C4-2B (cell line): Measurements from ENCODE around the gene TRIM62.

Experiments
- H3K27ac ChIP-seq: fragments of 450-650 bp; 2 replicates; pipeline ENCODE4 v1.5.1; 2017
- ZFX ChIP-seq: fragments of 450-650 bp; IDR thresholded peaks from 2 replicates; pipeline ENCODE4 v1.6.1; 2017
- TF ChIP-seq, protein P1 (sequence below): fragments of 450-650 bp; conservative IDR thresholded peaks from 2 replicates; pipeline ENCODE4 v1.5.1; 2017; ENCODE audit warnings: mild to moderate bottlenecking

The TRIM62 gene

DNA sequence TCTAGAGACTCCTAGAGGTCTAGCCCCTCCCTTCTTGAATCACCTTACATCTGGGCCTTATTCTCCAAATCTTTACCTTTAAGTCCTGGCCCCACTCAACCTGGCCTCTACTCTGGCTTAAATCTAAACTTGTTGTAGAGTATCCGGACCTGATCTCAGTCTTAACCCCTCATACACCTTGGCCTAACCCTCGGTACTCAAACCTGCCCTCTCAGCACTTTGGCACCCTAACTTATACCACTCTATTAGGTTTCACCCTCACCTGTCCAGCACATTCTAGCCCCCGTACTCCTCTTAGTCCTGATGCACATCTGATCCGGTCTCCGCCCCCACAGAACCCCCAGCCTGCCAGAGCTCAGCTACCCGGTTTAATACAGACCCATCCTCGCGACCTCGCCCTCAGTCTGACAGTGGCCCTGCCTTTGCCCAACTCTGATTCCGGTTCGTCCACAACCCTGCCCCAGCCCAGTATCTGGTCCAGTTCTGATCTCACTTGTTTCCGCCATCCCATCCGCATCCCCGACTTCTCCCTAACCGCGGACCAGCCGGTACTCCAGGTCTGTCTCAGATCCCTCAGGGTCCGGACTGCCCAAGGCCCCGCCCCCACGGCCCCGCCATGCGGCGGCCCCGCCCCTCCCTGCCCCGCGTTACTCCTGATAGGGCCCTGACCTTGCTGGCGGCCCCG, 1.5 kb downstream of the TRIM62 start:
- H3K27ac ChIP-seq, result no peak overlapping the region; the same call in 1 of the 2 replicates
- TF ChIP-seq, protein P1, sequence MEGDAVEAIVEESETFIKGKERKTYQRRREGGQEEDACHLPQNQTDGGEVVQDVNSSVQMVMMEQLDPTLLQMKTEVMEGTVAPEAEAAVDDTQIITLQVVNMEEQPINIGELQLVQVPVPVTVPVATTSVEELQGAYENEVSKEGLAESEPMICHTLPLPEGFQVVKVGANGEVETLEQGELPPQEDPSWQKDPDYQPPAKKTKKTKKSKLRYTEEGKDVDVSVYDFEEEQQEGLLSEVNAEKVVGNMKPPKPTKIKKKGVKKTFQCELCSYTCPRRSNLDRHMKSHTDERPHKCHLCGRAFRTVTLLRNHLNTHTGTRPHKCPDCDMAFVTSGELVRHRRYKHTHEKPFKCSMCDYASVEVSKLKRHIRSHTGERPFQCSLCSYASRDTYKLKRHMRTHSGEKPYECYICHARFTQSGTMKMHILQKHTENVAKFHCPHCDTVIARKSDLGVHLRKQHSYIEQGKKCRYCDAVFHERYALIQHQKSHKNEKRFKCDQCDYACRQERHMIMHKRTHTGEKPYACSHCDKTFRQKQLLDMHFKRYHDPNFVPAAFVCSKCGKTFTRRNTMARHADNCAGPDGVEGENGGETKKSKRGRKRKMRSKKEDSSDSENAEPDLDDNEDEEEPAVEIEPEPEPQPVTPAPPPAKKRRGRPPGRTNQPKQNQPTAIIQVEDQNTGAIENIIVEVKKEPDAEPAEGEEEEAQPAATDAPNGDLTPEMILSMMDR, result no peak
- no peak for TF ChIP-seq ZFX

DNA sequence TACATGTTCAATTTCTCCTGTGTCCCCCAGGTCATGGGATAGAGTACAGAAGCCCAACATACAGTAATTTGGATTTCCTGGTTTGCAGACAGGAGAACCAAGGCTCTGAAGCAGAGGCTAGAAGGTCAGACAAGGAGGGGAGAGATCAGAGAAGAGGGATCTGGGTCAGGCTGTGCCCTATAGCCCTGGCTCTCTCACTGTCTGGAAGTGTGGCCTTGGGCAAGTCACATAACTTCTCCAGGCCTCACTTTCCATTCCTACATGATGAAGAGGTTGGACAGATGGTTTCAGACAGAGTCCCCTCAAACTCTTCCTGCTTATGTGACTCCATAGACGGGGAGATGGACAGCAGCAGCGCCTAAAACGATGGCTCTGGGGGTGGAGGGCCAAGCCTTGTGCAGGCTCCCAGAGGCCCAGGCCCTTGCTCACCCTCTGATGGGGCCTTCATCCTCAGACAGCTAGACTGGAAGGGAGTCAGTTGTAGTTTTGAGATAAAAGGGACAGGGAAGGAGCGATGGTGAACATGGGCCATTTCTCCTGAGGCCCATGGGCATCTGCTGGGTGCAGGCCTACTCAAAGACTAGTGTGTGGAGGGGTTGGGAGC, 2.9 kb downstream of the TRIM62 start:
- H3K27ac ChIP-seq, result no peak overlapping the region
- TF ChIP-seq, protein P1, result no peak
- no peak for TF ChIP-seq ZFX

DNA sequence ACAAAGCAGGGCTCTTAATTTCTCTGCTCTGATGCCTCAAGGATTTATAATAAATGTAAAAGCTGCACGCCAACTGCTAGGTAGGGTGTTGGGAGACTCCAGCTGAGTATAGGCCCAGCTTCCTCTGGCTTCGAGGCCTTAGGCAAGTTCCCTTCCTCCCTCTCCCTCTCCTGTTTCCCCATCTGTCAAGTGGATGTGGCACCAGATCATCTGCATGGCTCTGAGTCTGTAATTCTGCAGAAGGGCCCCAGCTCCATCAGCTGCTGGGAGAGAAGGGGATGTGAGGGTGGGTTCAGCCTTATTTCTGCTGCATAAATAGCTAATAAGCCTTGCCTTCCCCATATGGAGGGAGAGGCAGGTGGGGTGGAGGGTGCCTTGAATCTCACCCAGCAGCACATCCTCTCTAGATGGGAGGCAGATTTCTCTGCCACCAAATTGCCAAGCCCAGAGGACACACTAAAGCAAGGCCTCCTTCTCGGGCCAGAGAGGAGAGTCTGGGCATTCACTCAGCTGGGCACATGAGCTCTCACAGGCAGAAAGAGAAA, 3.8 kb downstream of the TRIM62 start:
- no peak overlapping the region for H3K27ac ChIP-seq
- TF ChIP-seq, protein P1, result no peak
- TF ChIP-seq ZFX, result no peak

DNA sequence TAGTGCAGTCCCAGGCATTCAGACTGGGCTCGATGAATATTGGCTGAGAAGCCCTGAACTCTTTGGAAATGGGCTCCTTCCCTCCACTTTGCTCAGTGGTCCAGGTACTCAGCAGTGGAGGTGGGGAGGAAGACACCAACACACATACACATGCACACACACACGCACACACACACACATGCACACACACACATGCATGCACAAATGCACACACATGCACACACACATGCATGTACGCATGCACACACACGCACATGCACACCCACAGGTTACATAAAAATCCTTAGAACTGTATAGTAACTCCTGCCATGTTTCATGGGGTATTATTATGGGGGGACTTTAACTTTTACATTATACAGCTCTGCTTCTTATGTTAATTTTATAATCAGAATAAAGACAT, 5.0 kb downstream of the TRIM62 start:
- no peak overlapping the region for H3K27ac ChIP-seq
- TF ChIP-seq, protein P1, result no peak
- TF ChIP-seq ZFX, result no peak

DNA sequence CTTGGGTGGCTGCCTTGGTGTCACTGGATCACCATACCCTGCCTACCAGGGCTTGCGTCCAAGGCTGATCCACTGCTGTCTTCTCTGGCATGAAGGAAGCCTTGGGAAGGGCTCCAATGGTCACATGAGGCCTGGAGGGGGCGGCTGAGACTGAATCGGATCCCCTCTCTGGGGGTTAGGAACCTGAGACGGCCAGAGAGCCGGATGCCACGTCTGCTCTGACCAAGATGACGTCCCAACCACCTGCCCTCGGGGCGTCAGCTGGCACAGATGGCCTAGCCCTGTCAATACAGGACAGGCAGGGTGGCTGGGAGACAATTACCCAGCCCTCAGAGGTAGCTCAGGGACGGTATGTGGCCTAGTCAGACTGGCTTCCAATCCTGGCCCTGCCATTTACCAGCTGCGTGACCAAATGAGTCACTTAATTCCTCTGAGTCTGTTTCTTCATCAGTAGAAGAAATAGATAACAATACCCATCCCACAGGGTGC, 5.4 kb downstream of the TRIM62 start:
- H3K27ac ChIP-seq, result no peak overlapping the region
- TF ChIP-seq, protein P1, result no peak
- no peak for TF ChIP-seq ZFX

DNA sequence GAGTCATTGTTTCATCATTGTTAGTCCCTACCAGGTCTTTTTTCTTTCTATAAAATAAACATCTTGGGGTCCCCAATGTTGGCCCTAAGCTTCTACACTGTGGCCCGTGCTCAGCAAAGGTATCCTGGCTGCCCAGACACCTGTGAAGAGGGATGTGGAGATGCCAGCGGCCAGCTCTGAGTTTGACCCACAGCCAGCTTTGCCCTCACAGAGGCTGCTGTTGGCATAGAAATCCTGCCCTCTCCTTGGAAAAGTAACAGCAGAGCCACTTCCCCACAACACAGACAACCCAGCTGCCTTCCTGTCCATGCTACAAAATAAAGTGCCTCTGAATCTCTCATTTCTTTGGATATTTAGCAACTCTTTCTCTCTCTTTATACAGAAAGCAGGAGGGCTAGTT, 6.0 kb downstream of the TRIM62 start:
- H3K27ac ChIP-seq, result no peak overlapping the region
- TF ChIP-seq ZFX, result no peak
- TF ChIP-seq, protein P1, result no peak

DNA sequence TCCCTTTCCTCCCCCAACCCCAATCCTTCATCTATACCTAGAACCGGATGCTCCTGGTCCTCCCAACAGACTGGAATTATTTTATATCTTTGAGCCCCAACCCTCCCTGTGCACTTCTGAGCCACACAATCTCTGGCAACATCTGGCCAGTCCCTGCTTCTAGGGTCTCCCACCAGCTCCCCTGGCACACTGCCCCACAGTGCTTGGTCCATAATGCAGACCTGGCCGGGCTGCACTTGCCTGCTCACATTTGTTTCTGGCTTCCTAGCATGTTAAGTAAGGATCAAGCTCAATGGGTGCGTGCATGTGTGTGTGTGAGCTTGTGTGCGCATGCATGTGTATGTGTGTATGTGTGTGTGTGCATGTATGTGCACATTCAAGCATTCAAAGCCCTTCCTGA, 8.8 kb downstream of the TRIM62 start:
- TF ChIP-seq ZFX, result no peak
- TF ChIP-seq, protein P1, result no peak
- no peak overlapping the region for H3K27ac ChIP-seq
